Activated CD4-positive, alpha-beta memory T cell treated with anti-CD3 and anti-CD28 coated beads for 36 hours (primary cell): ENCODE results near the gene HACD2. TPM values are rescaled to one million over a fixed set of nuclear protein-coding genes. Genes with fewer than 3 reads are reported as not detected.
A peak's percentile ranks its signal among the peaks of the same experiment; 100 is the strongest.

Experiments
- CTCF ChIA-PET: fragments of 350-600 bp; sonication (Branson Sonifier 250); formaldehyde crosslinking; loops from one replicate; lab custom pipeline; 2021; ENCODE audit warnings: antibody characterized with exemption, inconsistent platforms; lab: Charles Lee
- POLR2A ChIA-PET: fragments of 350-600 bp; sonication (Branson Sonifier 250); formaldehyde crosslinking; loops from one replicate; lab custom pipeline; 2021; ENCODE audit warnings: antibody characterized with exemption; lab: Charles Lee
- DNase-seq: peaks from one replicate; pipeline ENCODE4 v3.0.0-alpha.2; 2020
- H3K27ac Mint-ChIP-seq: one replicate; pipeline ENCODE4 v1.8.0; 2021; ENCODE audit warnings: mixed read lengths
- H3K27me3 Mint-ChIP-seq: one replicate; pipeline ENCODE4 v1.8.0; 2021; ENCODE audit warnings: mixed read lengths
- H3K36me3 Mint-ChIP-seq: one replicate; pipeline ENCODE4 v1.8.0; 2021; ENCODE audit warnings: mixed read lengths
- H3K4me1 Mint-ChIP-seq: one replicate; pipeline ENCODE4 v1.8.0; 2021; ENCODE audit warnings: low read depth, mixed read lengths
- H3K4me3 Mint-ChIP-seq: one replicate; pipeline ENCODE4 v1.8.0; 2021; ENCODE audit warnings: mild to moderate bottlenecking, mixed read lengths
- H3K9me3 Mint-ChIP-seq: one replicate; pipeline ENCODE4 v1.8.0; 2021; ENCODE audit warnings: mixed read lengths
- intact Hi-C: fragments of 100-400 bp; cut with micrococcal nuclease; formaldehyde crosslinking; loops from one replicate; pipeline ENCODE4 v1.15.1; 2023
- total RNA-seq, 2 experiments: library from RNA; stranded (reverse); gene quantifications; one replicate each; pipeline ENCODE4 v1.2.3, GENCODE V29; 2021

Gene HACD2, protein sequence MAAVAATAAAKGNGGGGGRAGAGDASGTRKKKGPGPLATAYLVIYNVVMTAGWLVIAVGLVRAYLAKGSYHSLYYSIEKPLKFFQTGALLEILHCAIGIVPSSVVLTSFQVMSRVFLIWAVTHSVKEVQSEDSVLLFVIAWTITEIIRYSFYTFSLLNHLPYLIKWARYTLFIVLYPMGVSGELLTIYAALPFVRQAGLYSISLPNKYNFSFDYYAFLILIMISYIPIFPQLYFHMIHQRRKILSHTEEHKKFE
- 10 to 100 TPM; 27.0 to 27.9 TPM for total RNA-seq

DNA sequence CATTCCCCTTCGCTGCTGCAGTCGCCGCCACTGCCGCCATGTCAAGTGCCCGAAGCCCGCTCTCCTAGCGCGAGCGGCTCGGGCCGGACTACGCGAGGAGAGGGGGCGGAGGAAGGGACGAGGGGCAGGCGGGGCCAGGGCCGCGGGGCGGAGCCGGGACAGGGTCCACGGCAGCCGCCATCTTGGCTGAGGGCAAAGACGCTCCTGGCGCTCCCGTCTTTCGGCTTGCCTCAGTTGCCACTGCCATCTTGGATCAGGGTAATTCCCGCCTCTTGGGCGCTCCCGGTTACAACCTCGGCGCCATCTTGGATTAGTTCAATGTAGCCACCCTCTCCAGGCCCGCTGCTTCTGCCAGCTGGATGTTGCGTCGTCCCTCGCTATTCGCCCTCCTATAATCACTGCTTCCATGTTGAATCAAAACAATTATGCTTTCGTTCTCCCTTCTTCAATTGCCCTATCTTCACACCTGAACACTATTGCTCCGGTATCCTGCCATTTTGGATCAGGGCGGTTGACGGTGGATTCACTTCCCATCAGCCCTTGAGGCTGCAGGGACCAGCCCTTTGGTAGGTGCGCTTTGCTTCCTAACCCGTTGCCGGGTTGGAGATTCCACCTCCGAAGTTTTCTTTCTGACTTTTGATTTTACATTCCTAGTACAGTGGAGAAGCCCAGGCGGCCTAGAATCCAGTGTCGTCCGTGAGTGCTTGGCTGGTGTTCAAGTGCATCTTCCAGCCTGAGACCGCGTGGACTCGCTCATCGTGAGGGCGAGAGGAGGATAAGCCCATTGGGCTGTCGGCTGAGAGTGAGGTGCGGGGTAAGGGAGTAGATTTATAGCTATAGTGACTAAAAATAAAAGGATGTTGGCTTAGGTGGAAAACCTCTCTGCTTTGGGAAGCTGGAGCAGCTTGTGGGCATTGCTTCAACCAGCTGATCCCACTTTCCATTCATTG lies at the start of gene HACD2:
Gene HACD2, minus strand, starts transcription at position 66 of the 950 bp plus-strand sequence. Its CDS starts 26 bp downstream, at position 40.
- Mint-ChIP-seq H3K4me3 (no peak within 1 kb of the TSS), H3K4me1 (peaks cover 18% of the 10 kb centered on the region), H3K9me3 (peaks cover 8% of the 10 kb centered on the region), H3K27ac (peak within 1 kb of the TSS; percentile 65), H3K36me3 (peaks cover 28% of the 10 kb centered on the region), H3K27me3 (no peaks in the 10 kb centered on the region)
- peak; percentile 96 for DNase-seq
- POLR2A ChIA-PET, result interaction anchor here (1.5 to 2.5 kb wide), 2 partner anchors 9 to 20 kb away, joined by 6 to 7 read pairs; no protein-coding TSS in a partner anchor
- CTCF ChIA-PET, result interaction anchor here (1.1 to 3.0 kb wide), 3 partner anchors 14 to 32 kb away, joined by 3 to 14 read pairs (median 3); no protein-coding TSS in a partner anchor
- intact Hi-C loops, result loop anchor here (1.0 to 10.0 kb wide), 6 partner anchors 12 to 1836 kb away; partner anchors contain the start of genes CCDC14, GOLGB1, HSPBAP1 and SEC22A

DNA sequence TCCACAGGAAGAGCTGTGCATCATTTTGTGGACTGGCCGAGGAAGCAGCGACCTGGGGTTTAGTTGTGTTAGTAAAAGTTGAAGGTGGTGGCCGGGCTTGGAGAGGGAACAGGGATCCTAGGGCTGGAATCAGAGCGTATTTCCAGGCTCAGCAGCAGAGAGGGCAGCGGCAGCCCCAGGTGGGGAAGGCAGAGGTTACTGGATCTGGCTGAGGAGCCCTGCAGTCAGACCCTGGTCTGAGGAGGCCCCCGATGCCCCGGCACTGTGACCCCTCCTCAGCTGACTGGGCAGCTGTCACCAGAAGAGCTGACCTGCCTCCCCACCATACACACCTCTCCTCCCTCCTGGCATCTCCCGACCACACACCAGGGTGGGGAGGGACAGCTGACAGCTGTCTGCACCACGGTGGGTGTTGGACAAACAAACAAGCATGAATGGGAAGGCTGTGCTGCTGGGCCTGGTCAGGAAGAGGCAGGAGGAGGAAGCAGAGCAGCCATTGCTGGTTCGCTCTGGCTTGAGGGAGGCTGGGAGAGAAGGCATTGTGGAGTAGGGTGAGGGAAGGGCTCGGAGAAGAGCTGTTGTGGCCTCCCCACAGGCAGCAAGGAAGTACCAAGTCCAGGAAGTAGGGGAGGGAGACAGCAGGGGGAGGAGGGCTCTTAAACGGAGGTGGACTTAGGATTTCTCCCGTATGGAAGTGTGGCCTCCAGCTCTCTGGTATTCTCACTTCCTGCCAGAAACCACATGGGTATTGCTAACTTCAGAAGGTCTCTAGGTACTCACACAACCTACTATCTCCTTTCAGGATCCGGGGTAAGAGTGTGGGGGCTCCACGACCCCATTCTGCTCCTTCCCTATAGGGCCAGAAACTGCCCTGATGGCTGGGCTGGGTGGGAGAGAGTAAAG lies 49.5 kb upstream of the HACD2 start:
- Mint-ChIP-seq H3K4me3 (no peak overlapping the region), H3K36me3 (peaks cover 2% of the 10 kb centered on the region), H3K9me3 (no peaks in the 10 kb centered on the region), H3K27me3 (no peaks in the 10 kb centered on the region), H3K27ac (no peak overlapping the region), H3K4me1 (no peaks in the 10 kb centered on the region)
- intact Hi-C loops, result no loop called here
- POLR2A ChIA-PET, result no interaction called here
- CTCF ChIA-PET, result interaction anchor here (0.9 kb wide), 1 partner anchor 8 kb away, joined by 3 read pairs; no protein-coding TSS in a partner anchor
- DNase-seq, result no peak

- Mint-ChIP-seq H3K4me3 (no peak overlapping the region), H3K9me3 (no peaks in the 10 kb centered on the region), H3K27me3 (no peaks in the 10 kb centered on the region), H3K36me3 (peaks cover 2% of the 10 kb centered on the region), H3K27ac (no peak overlapping the region), H3K4me1 (no peaks in the 10 kb centered on the region)
- intact Hi-C loops, result no loop called here
- no peak for DNase-seq
- POLR2A ChIA-PET, result no interaction called here
- CTCF ChIA-PET, result interaction anchor here (0.9 kb wide), 1 partner anchor 9 kb away, joined by 3 read pairs; no protein-coding TSS in a partner anchor
Measured at GRCh38 chr3:123633530-123633929, 48.7 kb upstream of the HACD2 start.

DNA sequence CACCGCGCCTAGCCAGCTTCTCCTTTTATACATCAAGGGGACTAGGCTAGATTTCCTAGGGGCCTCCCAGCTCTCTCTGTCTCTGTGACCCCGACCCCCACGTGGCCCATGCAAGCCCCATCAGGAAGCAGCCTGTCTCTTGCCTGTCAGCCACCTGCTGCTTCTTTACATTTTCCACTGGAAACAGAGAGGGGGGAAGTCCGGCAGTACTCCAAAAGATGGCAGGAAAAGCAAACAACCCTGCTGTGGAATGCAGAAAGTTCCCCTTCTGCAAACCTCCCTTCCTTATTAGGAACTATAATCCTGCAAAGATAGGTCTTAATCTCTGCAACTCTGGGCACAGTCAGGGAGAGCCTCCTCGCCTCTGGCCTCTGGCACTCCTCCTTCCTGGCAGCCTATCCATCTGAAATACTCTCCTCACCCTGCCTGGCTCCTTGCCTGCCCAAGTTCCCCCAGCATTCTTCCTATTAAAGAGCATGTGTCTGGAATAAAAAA lies 47.4 kb upstream of the HACD2 start:
- H3K4me1 Mint-ChIP-seq, result no peaks in the 10 kb centered on the region

GRCh38 chr3:123629747-123630047 lies 44.8 kb upstream of the HACD2 start:
- Mint-ChIP-seq H3K4me3 (no peak overlapping the region), H3K27ac (no peak overlapping the region), H3K36me3 (peaks cover 2% of the 10 kb centered on the region), H3K4me1 (no peaks in the 10 kb centered on the region), H3K27me3 (peaks cover 1% of the 10 kb centered on the region), H3K9me3 (no peaks in the 10 kb centered on the region)
- POLR2A ChIA-PET, result no interaction called here
- DNase-seq, result no peak
- intact Hi-C loops, result no loop called here
- CTCF ChIA-PET, result no interaction called here

More for the DNA sequence above, 47.4 kb upstream of the HACD2 start:
- intact Hi-C loops, result no loop called here
- ChIA-PET CTCF (interaction anchor here (1.6 kb wide), 1 partner anchor 10 kb away, joined by 7 read pairs; no protein-coding TSS in a partner anchor), POLR2A (no interaction called here)
- no peaks in the 10 kb centered on the region for H3K9me3 Mint-ChIP-seq
- no peak for DNase-seq
- no peak overlapping the region for H3K27ac Mint-ChIP-seq
- H3K27me3 Mint-ChIP-seq, result no peaks in the 10 kb centered on the region
- no peak overlapping the region for H3K4me3 Mint-ChIP-seq
- peaks cover 2% of the 10 kb centered on the region for H3K36me3 Mint-ChIP-seq

- no peaks in the 10 kb centered on the region for H3K4me1 Mint-ChIP-seq
- no peak overlapping the region for H3K4me3 Mint-ChIP-seq
- ChIA-PET CTCF (interaction anchor here (1.1 kb wide), 1 partner anchor 13 kb away, joined by 5 read pairs; no protein-coding TSS in a partner anchor), POLR2A (no interaction called here)
- peaks cover 2% of the 10 kb centered on the region for H3K36me3 Mint-ChIP-seq
- H3K27me3 Mint-ChIP-seq, result peaks cover 1% of the 10 kb centered on the region
- intact Hi-C loops, result no loop called here
- no peak for DNase-seq
- H3K27ac Mint-ChIP-seq, result no peak overlapping the region
- H3K9me3 Mint-ChIP-seq, result no peaks in the 10 kb centered on the region
Measured at GRCh38 chr3:123628996-123629746, 44.3 kb upstream of the HACD2 start.

DNA sequence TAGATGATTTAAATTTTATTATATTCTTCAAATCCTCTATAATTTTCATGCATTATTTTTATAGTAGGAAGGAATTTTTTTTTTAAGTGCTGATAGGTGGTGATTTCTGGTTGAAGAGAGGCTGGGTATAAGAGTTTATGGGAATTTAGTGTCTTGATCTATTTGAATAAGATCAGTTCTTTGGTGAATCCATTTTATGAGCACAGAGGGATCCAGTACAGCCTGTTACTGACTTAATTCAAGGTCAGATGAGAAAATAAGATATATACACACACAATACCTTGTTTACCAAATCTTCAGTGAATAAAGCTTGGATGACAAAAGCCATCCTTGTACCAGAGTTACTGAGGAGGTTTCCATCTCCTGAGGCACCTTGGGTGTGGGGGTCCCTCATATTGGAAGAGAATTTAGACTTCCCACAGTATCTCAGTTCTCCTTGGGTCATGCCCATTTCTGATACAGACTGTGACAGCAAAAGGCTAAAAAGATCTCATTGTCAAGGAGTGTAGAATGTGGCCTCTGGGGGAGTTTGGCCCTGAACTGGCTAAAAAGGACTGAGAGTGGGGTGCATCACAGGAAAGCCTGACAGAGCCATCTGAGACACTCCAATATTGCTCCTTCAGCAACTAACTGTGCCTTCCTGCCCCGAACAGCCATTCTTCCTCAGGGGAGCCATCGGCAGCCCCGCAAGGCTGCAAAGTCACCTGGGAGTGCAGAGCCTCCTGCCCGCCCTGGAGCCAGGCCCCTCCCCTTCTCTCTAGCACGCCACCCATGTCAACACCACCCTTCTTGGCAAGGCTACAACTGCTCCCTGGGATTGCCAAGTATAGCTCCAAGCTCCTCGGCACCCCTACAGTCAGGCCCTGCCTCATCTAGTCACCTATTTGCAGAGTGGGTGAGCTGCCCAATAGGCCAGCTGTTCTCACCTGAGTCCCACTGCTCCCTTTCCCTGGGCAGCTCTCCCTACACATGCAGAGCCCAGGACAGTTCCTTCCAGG lies 43.1 kb upstream of the HACD2 start:
- no peak for DNase-seq
- Mint-ChIP-seq H3K36me3 (peaks cover 2% of the 10 kb centered on the region), H3K27ac (no peak overlapping the region), H3K27me3 (peaks cover 1% of the 10 kb centered on the region), H3K4me3 (no peak overlapping the region), H3K4me1 (no peaks in the 10 kb centered on the region), H3K9me3 (no peaks in the 10 kb centered on the region)
- intact Hi-C loops, result no loop called here
- CTCF ChIA-PET, result interaction anchor here (1.1 kb wide), 1 partner anchor 15 kb away, joined by 5 read pairs; no protein-coding TSS in a partner anchor
- POLR2A ChIA-PET, result no interaction called here

- Mint-ChIP-seq H3K27ac (no peak overlapping the region), H3K36me3 (peaks cover 2% of the 10 kb centered on the region), H3K9me3 (no peaks in the 10 kb centered on the region), H3K4me3 (no peak overlapping the region), H3K27me3 (peaks cover 1% of the 10 kb centered on the region), H3K4me1 (no peaks in the 10 kb centered on the region)
- intact Hi-C loops, result no loop called here
- ChIA-PET CTCF (no interaction called here), POLR2A (no interaction called here)
- no peak for DNase-seq
Measured at GRCh38 chr3:123626881-123627280, 42.0 kb upstream of the HACD2 start.

DNA sequence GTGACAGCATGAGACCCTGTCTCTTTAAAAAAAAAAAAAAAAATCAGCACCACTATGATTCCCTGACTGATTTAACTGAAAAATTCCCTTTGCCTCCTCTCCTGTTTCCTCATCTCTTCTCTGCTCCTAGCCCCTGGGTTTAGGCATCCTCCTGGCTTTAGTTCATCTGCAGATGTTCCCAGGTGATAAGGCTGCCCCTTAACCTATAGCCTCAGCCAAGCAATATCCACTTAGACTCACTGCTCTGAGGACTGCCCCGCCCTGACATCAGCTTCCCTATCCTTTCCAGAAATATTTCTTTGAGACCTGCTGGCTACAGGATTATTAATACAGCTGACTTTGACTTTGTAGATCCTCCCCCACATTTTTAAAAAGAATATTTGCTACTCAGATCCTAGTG lies 39.4 kb upstream of the HACD2 start:
- no peaks in the 10 kb centered on the region for H3K36me3 Mint-ChIP-seq
- intact Hi-C loops, result no loop called here

DNA sequence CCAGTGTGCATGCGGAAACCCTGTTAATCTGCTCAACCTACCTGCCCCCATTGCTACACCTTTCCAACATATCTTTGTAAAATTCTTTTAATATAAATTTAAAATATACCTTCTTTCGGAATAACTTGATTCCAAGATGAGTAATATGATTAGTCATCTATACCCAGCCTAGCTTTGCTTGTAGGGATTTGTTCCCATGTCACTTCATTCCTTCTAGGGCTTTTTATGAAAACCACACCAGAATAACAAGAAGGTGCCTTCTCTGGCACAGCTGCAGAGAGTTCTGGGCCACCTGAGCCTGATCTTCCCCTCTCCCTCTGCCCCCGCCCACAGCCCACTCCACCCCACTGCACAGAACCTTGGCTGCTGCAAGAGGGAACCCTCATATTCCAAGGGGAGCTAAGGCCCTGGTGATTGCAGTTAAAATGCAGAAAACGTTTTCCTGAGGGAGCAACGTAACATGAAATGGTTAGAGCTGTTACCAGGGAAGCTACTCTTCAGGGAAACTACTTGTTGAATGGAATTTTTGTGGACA lies 38.6 kb upstream of the HACD2 start:
- Mint-ChIP-seq H3K27me3 (peaks cover 1% of the 10 kb centered on the region), H3K9me3 (no peaks in the 10 kb centered on the region), H3K4me1 (no peaks in the 10 kb centered on the region), H3K36me3 (no peaks in the 10 kb centered on the region), H3K4me3 (no peak overlapping the region), H3K27ac (no peak overlapping the region)
- POLR2A ChIA-PET, result no interaction called here
- DNase-seq, result no peak
- intact Hi-C loops, result no loop called here
- CTCF ChIA-PET, result interaction anchor here (1.4 kb wide), 1 partner anchor 19 kb away, joined by 5 read pairs; no protein-coding TSS in a partner anchor

More for the DNA sequence above, 39.4 kb upstream of the HACD2 start:
- POLR2A ChIA-PET, result interaction anchor here (0.7 kb wide), 1 partner anchor 189 kb away, joined by 3 read pairs; no protein-coding TSS in a partner anchor
- Mint-ChIP-seq H3K4me3 (no peak overlapping the region), H3K4me1 (no peaks in the 10 kb centered on the region), H3K27me3 (peaks cover 1% of the 10 kb centered on the region), H3K9me3 (no peaks in the 10 kb centered on the region), H3K27ac (no peak overlapping the region)
- DNase-seq, result no peak
- CTCF ChIA-PET, result no interaction called here
